HepG2 (cell line): ENCODE measurements around the gene STBD1. TPM values are rescaled to one million over a fixed set of nuclear protein-coding genes. Genes with fewer than 3 reads are reported as not detected.

Experiments used
- ELF3 ChIP-seq: IDR thresholded peaks from 2 replicates; pipeline ENCODE4 v1.6.1; 2016; ENCODE audit warnings: missing genetic modification reagents, missing compliant biosample characterization
- GMEB1 ChIP-seq: sonication (generic); formaldehyde crosslinking; IDR thresholded peaks from 2 replicates; pipeline ENCODE4 v1.5.1; 2020; ENCODE audit warnings: missing genetic modification reagents, mild to moderate bottlenecking, borderline replicate concordance
- IKZF5 ChIP-seq: IDR thresholded peaks from 2 replicates; pipeline ENCODE4 v1.6.1; 2018; ENCODE audit warnings: missing genetic modification reagents, mild to moderate bottlenecking, missing compliant biosample characterization
- KIAA2018 ChIP-seq: sonication (generic); formaldehyde crosslinking; IDR thresholded peaks from 2 replicates; pipeline ENCODE4 v1.5.0; 2020; ENCODE audit warnings: mild to moderate bottlenecking, missing genetic modification reagents, borderline replicate concordance
- NFRKB ChIP-seq: fragments of 450-650 bp; IDR thresholded peaks from 2 replicates; pipeline ENCODE4 v1.6.1; 2017
- PAX8 ChIP-seq: sonication (generic); formaldehyde crosslinking; IDR thresholded peaks from 2 replicates; pipeline ENCODE4 v1.8.0; 2022; ENCODE audit warnings: mild to moderate bottlenecking, missing genetic modification reagents, borderline replicate concordance
- PHF8 ChIP-seq: sonication (generic); formaldehyde crosslinking; IDR thresholded peaks from 2 replicates; pipeline ENCODE4 v1.5.0; 2020; ENCODE audit warnings: missing genetic modification reagents
- RFXANK ChIP-seq: IDR thresholded peaks from 2 replicates; pipeline ENCODE4 v1.6.1; 2016
- THAP7 ChIP-seq: sonication (generic); formaldehyde crosslinking; IDR thresholded peaks from 2 replicates; pipeline ENCODE4 v1.8.1; 2023; ENCODE audit warnings: mild to moderate bottlenecking, missing genetic modification reagents
- TRAFD1 ChIP-seq: sonication (generic); formaldehyde crosslinking; IDR thresholded peaks from 2 replicates; pipeline ENCODE4 v1.5.1; 2020; ENCODE audit warnings: missing genetic modification reagents, mild to moderate bottlenecking, borderline replicate concordance
- ZFP36L1 ChIP-seq: sonication (generic); formaldehyde crosslinking; IDR thresholded peaks from 2 replicates; pipeline ENCODE4 v1.8.0; 2022; ENCODE audit warnings: mild to moderate bottlenecking, missing genetic modification reagents, moderate library complexity
- ZKSCAN5 ChIP-seq: sonication (generic); formaldehyde crosslinking; IDR thresholded peaks from 2 replicates; pipeline ENCODE4 v1.5.1; 2020; ENCODE audit warnings: mild to moderate bottlenecking, missing genetic modification reagents
- ZNF781 ChIP-seq: sonication (generic); formaldehyde crosslinking; IDR thresholded peaks from 2 replicates; pipeline ENCODE4 v1.5.1; 2020; ENCODE audit warnings: borderline replicate concordance, mild to moderate bottlenecking, missing genetic modification reagents; ENCODE audit errors: not compliant biosample characterization
- ZNF790 ChIP-seq: sonication (generic); formaldehyde crosslinking; IDR thresholded peaks from 2 replicates; pipeline ENCODE4 v1.8.0; 2022; ENCODE audit warnings: missing genetic modification reagents, mild to moderate bottlenecking, borderline replicate concordance
- ZNF792 ChIP-seq: IDR thresholded peaks from 2 replicates; pipeline ENCODE4 v1.6.1; 2016
- ZNF841 ChIP-seq: sonication (generic); formaldehyde crosslinking; IDR thresholded peaks from 2 replicates; pipeline ENCODE4 v1.8.1; 2023; ENCODE audit warnings: missing genetic modification reagents, borderline replicate concordance
- polyA plus RNA-seq, 8 experiments: library from polyadenylated mRNA; depleted of rRNA in 3 of 8; stranded (reverse) in 7 of 8; unstranded in 1 of 8; fragments of >200 nt; fragmentation: Illumina TruSeq in 4 of 8; extraction: Trizol in 4 of 8; gene quantifications; 2 replicates each; pipeline versions ENCODE4 v1.2.1 to v1.2.3, GENCODE V29; 2011 to 2016; ENCODE audit warnings: low read depth in 4 of 8, missing spikeins in 1 of 8, mixed read lengths in 1 of 8; ENCODE audit not compliant: insufficient read depth in 1 of 8
- total RNA-seq, 5 experiments: library from RNA; depleted of rRNA; stranded (reverse); fragments of >200 nt; fragmentation: Illumina TruSeq; extraction: Trizol; gene quantifications; 2 replicates each; pipeline ENCODE4 v1.2.3, GENCODE V29; 2016; ENCODE audit warnings: low read depth in 1 of 5

The STBD1 gene
- total and polyA plus RNA-seq, 2 of the 13 experiments (the other 11 are each of a cell fraction or from before 2014, with no cell fraction given): 2.8 to 4.3 TPM

GRCh38 chr4:76275486-76276124 lies 30.9 kb upstream of the STBD1 start (continued):
- TF ChIP-seq PAX8 (CRISPR knock-in tag) (no peak), ZFP36L1 (CRISPR knock-in tag) (no peak), ELF3 (peak; percentile 86), IKZF5 (0 out of 2 replicates have a peak, but pooled peaks have one; percentile 40), THAP7 (CRISPR knock-in tag) (no peak), NFRKB (no peak), ZNF841 (no peak), TRAFD1 (no peak), ZNF781 (CRISPR knock-in tag) (no peak), ZKSCAN5 (no peak), ZNF792 (CRISPR knock-in tag) (0 out of 2 replicates have a peak, but pooled peaks have one; percentile 36), PHF8 (CRISPR knock-in tag) (no peak), KIAA2018 (no peak), RFXANK (CRISPR knock-in tag) (no peak), GMEB1 (no peak), ZNF790 (no peak)
